ENCODE results near the gene PSMA6. TPM values are rescaled to one million over a fixed set of nuclear protein-coding genes. Genes with fewer than 3 reads are reported as not detected.

PSMA6 gene
- total RNA-seq, 1 donor from 2014 or later: 72.0 TPM

DNA sequence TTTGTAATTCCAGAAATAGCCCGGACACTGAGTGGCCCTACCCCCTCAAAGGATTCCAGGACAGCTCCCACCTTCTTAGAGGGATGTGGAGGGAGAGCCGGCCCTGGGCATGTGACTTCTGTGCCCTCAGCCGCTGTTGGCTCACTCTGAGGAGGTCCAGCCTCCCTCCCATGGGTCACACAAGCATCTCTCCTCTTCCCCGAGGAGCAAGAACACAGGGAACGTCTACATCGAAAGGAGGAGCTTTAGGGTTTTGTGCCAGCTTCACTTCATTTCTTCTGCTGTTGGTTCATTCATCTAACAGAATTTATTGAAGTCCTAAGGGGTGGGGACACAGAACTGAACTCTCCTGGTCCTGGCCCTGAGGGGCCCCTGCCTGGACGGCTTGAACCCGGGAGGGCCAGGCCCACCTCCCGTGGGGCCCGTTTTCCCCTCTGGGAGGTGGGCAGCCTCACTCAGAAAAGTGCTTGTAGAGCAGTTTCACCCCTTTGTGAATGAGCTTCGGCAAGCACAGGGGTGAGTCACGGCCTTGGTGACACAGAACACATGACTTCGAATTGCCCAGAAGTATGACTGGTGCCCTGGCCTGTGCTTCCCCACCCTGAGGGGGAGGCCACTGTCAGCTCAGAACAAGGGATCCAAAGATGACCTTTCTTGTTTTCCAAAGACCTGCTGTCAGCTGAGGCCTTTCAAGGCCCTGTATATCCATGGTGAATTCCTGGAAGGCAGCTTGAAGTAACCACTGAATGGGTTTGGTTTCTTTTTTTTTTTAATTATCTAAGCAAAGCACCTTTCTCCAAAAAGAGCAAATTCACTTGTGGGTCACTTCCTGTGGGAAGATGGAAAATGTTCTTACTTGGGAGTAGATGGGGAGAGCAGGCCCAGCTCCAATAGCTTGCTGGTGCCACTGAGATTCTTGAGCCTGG lies 73.2 kb downstream of the PSMA6 start:
- DNase-seq (ENCODE audit: low spot score): no peak
- ATAC-seq: peak; percentile 54

DNA sequence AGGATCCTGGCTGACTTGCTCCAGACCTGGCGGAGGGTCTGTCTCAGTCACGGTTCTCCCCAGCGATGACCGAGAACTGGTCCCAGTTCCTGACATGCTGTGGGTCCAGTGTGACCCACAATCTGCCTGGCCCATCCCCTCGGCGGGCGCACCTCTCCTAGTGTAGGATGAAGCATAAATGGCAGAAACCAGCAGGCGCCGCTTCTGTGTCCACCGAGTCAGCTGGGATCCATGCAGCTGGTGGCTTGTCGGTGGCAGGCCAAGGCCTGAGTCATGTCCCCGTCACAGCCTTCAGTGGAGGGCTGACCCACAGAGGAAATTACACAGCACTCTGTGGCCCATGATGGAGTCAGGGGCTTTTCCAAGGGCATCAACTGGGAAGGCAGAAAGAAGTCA lies 73.9 kb downstream of the PSMA6 start:
- ATAC-seq (peak; percentile 18), DNase-seq (ENCODE audit: low spot score) (no peak)

DNA sequence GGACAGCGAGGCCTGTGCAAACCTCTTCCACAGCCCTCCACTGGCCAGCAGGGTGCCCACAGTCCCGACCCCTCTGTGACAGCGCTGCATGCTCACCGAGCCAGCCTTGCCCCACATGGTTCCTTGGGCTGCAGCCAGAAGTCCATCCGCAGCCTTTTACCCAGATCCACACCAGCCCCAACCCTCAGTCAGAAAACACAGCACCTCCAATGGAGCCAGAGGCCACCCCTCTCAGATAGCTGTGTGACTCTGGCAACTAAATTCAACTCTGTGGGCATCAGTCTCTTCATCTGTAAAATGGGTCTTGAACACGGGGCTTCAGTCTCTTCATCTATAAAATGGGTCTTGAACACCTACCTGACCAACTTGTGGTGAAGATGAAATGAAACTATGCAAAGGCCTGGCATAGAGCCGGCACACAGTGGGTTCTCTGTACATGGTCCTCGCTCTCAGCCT lies 74.4 kb downstream of the PSMA6 start:
- ATAC-seq (peak; percentile 4), DNase-seq (ENCODE audit: low spot score) (no peak)

- ATAC-seq (no peak), DNase-seq (ENCODE audit: low spot score) (no peak)
Measured at GRCh38 chr14:35367056-35367372, 74.8 kb downstream of the PSMA6 start.

Other genes starting within 250 kb of the PSMA6 start
- 48.2 TPM for gene FAM177A1, start 246.1 kb upstream of the PSMA6 start, total RNA-seq
- gene PPP2R3C, start 170.4 kb upstream of the PSMA6 start, total RNA-seq: 6.1 TPM
- gene PRORP, start 169.8 kb upstream of the PSMA6 start, total RNA-seq: 18.1 TPM
- gene NFKBIA, start 112.4 kb downstream of the PSMA6 start, total RNA-seq: 116 TPM
- not detected for gene INSM2, start 241.8 kb downstream of the PSMA6 start, total RNA-seq